ENCODE results near the gene PODNL1.
"Not testable (repeated sequence)": the region's sequence is repeated elsewhere in the genome, so short reads cannot be mapped to it uniquely, and the experiment has no call there.

PODNL1 gene

DNA sequence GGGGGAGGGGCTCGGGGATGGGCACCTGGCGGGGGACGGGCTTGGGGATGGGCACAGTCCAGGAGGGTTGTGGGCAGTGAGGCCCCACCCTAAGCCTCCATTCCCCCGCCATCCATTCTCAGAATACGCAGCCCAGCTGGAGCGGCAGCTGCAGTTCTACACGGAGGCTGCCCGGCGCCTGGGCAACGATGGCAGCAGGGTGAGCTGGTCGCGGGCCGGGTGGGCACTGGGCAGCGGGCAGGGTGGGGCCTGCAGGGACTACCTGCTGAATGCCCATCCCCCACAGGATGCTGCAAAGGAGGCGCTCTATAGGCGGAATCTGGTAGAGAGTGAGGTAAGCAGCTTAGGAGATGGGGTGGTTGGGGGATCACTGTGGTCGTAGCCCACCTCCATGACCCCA lies 8.3 kb downstream of the PODNL1 start:
- DNase-seq (ENCODE audit: low read depth): no peak
- no peak overlapping the region for H3K4me3 ChIP-seq (ENCODE audit: control insufficient read depth, low read depth, low read length)
- TF ChIP-seq, protein P1, sequence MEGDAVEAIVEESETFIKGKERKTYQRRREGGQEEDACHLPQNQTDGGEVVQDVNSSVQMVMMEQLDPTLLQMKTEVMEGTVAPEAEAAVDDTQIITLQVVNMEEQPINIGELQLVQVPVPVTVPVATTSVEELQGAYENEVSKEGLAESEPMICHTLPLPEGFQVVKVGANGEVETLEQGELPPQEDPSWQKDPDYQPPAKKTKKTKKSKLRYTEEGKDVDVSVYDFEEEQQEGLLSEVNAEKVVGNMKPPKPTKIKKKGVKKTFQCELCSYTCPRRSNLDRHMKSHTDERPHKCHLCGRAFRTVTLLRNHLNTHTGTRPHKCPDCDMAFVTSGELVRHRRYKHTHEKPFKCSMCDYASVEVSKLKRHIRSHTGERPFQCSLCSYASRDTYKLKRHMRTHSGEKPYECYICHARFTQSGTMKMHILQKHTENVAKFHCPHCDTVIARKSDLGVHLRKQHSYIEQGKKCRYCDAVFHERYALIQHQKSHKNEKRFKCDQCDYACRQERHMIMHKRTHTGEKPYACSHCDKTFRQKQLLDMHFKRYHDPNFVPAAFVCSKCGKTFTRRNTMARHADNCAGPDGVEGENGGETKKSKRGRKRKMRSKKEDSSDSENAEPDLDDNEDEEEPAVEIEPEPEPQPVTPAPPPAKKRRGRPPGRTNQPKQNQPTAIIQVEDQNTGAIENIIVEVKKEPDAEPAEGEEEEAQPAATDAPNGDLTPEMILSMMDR (IDR thresholded peaks at IDR 0.05; ENCODE audit: control insufficient read depth, insufficient read depth, low read depth, low read length, missing control alignments): no peak

DNA sequence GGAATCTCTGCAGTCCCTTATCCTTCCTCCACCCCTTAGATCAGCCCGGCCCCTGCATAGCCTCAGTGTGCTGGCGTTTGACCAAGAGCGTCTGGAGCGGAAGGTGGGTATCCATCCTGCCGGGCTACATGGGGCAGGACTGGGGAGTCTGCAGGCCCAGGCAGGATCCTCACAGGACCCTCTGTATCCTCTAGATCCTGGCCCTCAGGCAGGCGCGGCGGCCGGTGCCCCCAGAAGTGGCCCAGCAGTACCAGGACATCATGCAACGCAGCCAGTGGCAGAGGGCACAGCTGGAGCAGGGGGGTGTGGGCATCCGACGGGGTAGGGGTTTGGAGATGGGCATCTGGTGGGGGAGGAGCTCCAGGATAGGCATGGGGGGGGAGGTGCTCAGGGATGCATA lies 8.9 kb downstream of the PODNL1 start:
- DNase-seq (ENCODE audit: low read depth): no peak
- TF ChIP-seq, protein P1 (IDR thresholded peaks at IDR 0.05; ENCODE audit: control insufficient read depth, insufficient read depth, low read depth, low read length, missing control alignments): no peak
- H3K4me3 ChIP-seq (ENCODE audit: control insufficient read depth, low read depth, low read length): no peak overlapping the region

DNA sequence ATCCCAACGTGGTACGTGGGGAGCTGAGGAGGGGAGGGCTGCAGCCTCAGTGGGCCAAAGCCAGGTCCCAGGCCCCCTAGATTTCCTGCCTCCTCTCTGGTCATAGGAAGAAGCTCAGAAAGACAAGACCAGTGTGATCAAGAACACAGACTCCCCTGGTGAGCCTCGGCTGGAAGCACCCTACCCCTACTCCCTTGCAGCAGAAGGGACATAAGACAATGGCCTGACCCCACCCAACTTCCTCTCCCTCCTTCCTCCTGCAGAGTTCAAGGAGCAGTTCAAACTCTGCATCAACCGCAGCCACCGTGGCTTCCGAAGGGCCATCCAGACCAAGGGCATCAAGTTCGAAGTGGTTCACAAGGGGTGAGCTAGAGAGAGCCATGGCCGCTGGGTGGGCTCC lies 11.5 kb downstream of the PODNL1 start:
- TF ChIP-seq, protein P1 (IDR thresholded peaks at IDR 0.05; ENCODE audit: control insufficient read depth, insufficient read depth, low read depth, low read length, missing control alignments): no peak
- no peak overlapping the region for H3K4me3 ChIP-seq (ENCODE audit: control insufficient read depth, low read depth, low read length)
- no peak for DNase-seq (ENCODE audit: low read depth)

DNA sequence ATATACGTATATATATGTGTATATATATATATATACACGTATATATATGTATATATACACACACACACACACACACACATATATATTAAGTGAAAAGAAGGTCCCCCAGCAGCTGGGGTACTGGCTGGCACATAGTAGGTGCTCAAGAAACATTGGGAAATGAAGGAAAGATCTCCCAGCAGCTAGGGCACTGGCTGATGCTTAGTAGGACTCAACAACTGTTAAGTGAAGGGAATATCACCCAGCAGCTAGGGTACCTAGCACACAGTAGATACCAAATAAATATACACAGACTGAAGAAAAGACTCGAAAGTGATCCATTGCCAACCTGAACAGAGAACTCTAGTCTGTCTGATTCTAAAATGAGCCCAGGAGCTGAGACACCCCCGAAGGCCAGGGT lies 12.2 kb downstream of the PODNL1 start:
- DNase-seq (ENCODE audit: low read depth): no peak
- TF ChIP-seq, protein P1 (IDR thresholded peaks at IDR 0.05; ENCODE audit: control insufficient read depth, insufficient read depth, low read depth, low read length, missing control alignments): no peak

DNA sequence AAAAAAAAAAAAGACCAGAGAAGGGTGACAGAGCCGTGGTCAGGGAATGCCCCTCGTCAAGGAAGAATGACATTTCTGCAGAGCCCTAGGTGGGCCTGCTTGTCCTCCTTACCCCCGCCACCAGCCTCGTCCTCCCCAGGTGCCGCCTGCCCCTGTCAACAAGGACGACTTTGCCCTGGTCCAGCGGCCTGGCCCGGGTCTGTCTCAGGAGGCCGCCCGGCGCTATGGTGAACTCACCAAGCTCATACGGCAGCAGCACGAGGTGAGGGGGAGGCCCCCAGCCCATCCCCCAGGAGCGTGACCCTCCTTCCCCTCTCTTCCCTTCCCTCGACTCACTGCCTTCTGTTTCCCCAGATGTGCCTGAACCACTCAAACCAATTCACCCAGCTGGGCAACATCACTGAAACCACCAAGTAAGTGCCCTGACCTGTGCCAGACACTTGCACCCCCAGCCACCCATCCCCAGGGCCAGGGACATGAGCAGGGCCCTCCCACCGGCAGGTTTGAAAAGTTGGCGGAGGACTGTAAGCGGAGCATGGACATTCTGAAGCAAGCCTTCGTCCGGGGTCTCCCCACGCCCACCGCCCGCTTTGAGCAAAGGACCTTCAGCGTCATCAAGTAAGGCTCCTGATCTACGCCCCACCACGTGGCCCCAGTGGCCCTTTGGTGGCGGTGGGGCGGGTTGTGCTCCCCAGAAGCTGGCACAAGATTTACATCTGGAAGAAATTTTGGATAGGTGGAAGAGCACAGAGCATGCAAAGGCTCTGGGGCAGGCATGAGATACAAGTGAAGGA lies 14.8 kb downstream of the PODNL1 start:
- DNase-seq (ENCODE audit: low read depth): no peak
- TF ChIP-seq, protein P1 (IDR thresholded peaks at IDR 0.05; ENCODE audit: control insufficient read depth, insufficient read depth, low read depth, low read length, missing control alignments): no peak
- H3K4me3 ChIP-seq (ENCODE audit: control insufficient read depth, low read depth, low read length): no peak overlapping the region

More for the DNA sequence above, 12.2 kb downstream of the PODNL1 start:
- no peak overlapping the region for H3K4me3 ChIP-seq (ENCODE audit: control insufficient read depth, low read depth, low read length)

DNA sequence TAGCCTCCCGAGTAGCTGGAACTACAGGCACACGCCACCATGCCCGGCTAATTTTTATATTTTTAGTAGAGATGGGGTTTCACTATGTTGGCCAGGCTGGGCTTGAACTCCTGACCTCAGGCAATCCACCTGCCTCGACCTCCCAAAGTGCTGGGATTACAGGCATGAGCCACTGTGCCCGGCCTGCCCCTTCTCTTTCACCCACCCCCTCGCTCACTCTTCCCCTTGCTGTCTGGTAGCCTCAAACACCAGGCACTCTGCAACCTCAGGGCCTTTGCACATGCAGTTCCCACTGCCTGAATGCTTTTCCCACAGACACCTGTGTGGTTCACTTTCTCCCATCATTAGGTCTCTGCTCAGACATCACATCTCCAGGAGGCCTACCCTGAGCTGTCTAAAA lies 16.1 kb downstream of the PODNL1 start:
- DNase-seq (ENCODE audit: low read depth); H3K4me3 ChIP-seq (ENCODE audit: control insufficient read depth, low read depth, low read length): not testable (repeated sequence)

DNA sequence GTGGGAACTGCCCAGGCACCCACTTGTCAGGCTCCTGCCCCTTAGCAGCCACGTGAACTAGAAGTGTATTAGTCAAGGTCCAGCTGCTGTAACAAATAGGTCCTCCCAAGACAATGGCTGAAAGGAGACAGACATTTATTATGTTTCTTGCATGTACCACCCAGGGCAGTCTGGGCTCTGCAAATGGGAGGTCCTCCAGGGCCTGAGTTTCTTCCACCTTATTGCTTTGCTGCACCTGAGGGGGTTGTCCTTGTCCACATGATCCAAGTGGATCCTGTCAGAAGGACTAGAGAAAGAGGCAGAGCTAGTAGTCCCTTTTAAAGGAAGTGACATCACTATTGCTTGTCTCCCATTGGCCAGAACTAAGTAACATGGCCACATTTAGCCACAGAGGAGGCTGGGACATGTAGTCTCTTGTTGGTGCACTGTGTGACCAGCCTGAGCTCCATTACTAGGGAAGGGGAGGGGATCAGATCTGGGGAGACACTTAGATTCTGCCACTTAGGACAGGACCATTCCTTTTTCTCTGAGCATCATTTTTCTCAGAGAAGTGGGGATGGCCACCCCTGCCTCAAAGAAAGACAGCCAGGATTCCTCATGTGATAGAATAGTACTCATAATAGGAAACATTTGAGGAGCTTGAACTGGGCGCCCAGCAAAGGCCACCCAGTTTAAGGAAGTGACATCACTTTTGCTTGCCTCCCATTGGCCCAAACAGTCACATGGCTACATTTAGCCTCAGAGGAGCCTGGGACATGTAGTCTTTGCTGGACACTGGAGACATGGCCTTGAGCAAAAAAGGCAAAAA lies 17.1 kb downstream of the PODNL1 start:
- DNase-seq (ENCODE audit: low read depth): no peak
- TF ChIP-seq, protein P1 (IDR thresholded peaks at IDR 0.05; ENCODE audit: control insufficient read depth, insufficient read depth, low read depth, low read length, missing control alignments): no peak
- H3K4me3 ChIP-seq (ENCODE audit: control insufficient read depth, low read depth, low read length): no peak overlapping the region

Data from AG09309 (cell line).